CD4-positive, CD25-positive, alpha-beta regulatory T cell (primary cell): ENCODE data around the gene LMBRD2. TPM values are rescaled to one million over a fixed set of nuclear protein-coding genes. Genes with fewer than 3 reads are reported as not detected.
A peak's percentile ranks its signal among the peaks of the same experiment; 100 is the strongest.

Experiments used
- ATAC-seq, 2 donors: fragments of 150-1000 bp; cut with Tn5 transposase; one replicate each; pipeline ENCODE4 v1.10.0; 2021; ENCODE audit warnings: low read depth in 2 of 2, moderate number of reproducible peaks in 2 of 2, moderate library complexity in 1 of 2
- DNase-seq, 3 donors: peaks; one replicate each; pipeline versions ENCODE4 v3.0.0 to v3.0.0-alpha.2; 2012 to 2022; ENCODE audit warnings: mixed read lengths in 1 of 3
- H3K27ac ChIP-seq: one replicate; pipeline ENCODE4 v1.7.0; 2013; ENCODE audit warnings: mild to moderate bottlenecking, low read length; ENCODE audit not compliant: insufficient read depth, poor library complexity, severe bottlenecking
- H3K27me3 ChIP-seq: one replicate; pipeline ENCODE4 v1.7.0; 2013; ENCODE audit warnings: low read length; ENCODE audit not compliant: control insufficient read depth, insufficient read depth
- H3K36me3 ChIP-seq: one replicate; pipeline ENCODE4 v1.7.0; 2013; ENCODE audit warnings: mild to moderate bottlenecking, low read length, moderate library complexity; ENCODE audit not compliant: control insufficient read depth, insufficient read depth
- H3K4me1 ChIP-seq: 2 replicates; pipeline ENCODE4 v1.7.0; 2013; ENCODE audit warnings: mild to moderate bottlenecking, low read length; ENCODE audit not compliant: insufficient read depth, control insufficient read depth, poor library complexity, severe bottlenecking
- H3K4me3 ChIP-seq: one replicate; pipeline ENCODE4 v1.7.0; 2013; ENCODE audit warnings: low read depth, mild to moderate bottlenecking, low read length, moderate library complexity
- H3K9me3 ChIP-seq, 2 experiments: 1 replicate in 1 of 2; 2 replicates in 1 of 2; pipeline ENCODE4 v1.7.0; 2013; ENCODE audit warnings: low read length in 2 of 2, mild to moderate bottlenecking in 1 of 2, moderate library complexity in 1 of 2; ENCODE audit not compliant: control insufficient read depth in 2 of 2
- H3K27ac Mint-ChIP-seq, 3 donors: one replicate each; pipeline ENCODE4 v1.8.0; 2020 to 2022; ENCODE audit warnings: mild to moderate bottlenecking in 3 of 3, mixed read lengths in 3 of 3, moderate library complexity in 2 of 3
- H3K27me3 Mint-ChIP-seq: one replicate; pipeline ENCODE4 v1.8.0; 2022; ENCODE audit warnings: mild to moderate bottlenecking, mixed read lengths
- H3K36me3 Mint-ChIP-seq: one replicate; pipeline ENCODE4 v1.8.0; 2020; ENCODE audit warnings: mixed read lengths
- H3K4me1 Mint-ChIP-seq, 4 donors: one replicate each; pipeline ENCODE4 v1.8.0; 2020 to 2022; ENCODE audit warnings: mixed read lengths in 4 of 4, mild to moderate bottlenecking in 1 of 4
- H3K4me3 Mint-ChIP-seq, 4 donors: one replicate each; pipeline ENCODE4 v1.8.0; 2020 to 2022; ENCODE audit warnings: mild to moderate bottlenecking in 4 of 4, mixed read lengths in 4 of 4, moderate library complexity in 3 of 4
- H3K9me3 Mint-ChIP-seq, 7 donors: one replicate each; pipeline ENCODE4 v1.8.0; 2020 to 2022; ENCODE audit warnings: mixed read lengths in 7 of 7, mild to moderate bottlenecking in 3 of 7, moderate library complexity in 2 of 7
- polyA plus RNA-seq, 4 donors: library from polyadenylated mRNA; unstranded; fragments of 300-500 nt; fragmentation: Illumina TruSeq; gene quantifications; one replicate each; pipeline ENCODE4 v1.2.3, GENCODE V29; 2021
- total RNA-seq: library from RNA; stranded (reverse); gene quantifications from one replicate; pipeline ENCODE4 v1.2.3, GENCODE V29; 2022

LMBRD2 gene
- total and polyA plus RNA-seq, 5 donors from 2014 or later: 2.5 to 11.0 (median 4.6) TPM

- Mint-ChIP-seq H3K4me1 (peaks cover 27 to 51% (median 40%) of the 10 kb centered on the region in 4 donors), H3K27me3 (no peaks in the 10 kb centered on the region), H3K36me3 (peaks cover 75% of the 10 kb centered on the region), H3K27ac (peak overlapping the region in 1 of 3 donors; percentile 26), H3K4me3 (no peak overlapping the region), H3K9me3 (no peaks in the 10 kb centered on the region)
- no peaks in the 10 kb centered on the region for H3K9me3 ChIP-seq
- peaks cover 70% of the 10 kb centered on the region for H3K36me3 ChIP-seq
- no peak overlapping the region for H3K4me3 ChIP-seq
- no peaks in the 10 kb centered on the region for H3K27me3 ChIP-seq
- no peak for ATAC-seq
- no peaks in the 10 kb centered on the region for H3K4me1 ChIP-seq
- DNase-seq: peak in 1 of 3 donors; percentile 22
- H3K27ac ChIP-seq: no peak overlapping the region
These were observed 9.7 kb upstream of the LMBRD2 start for GRCh38 chr5:36161361-36161760.

GRCh38 chr5:36160617-36161016, 8.9 kb upstream of the LMBRD2 start:
- Histone ChIP-seq H3K9me3 (no peaks in the 10 kb centered on the region), H3K36me3 (peaks cover 73% of the 10 kb centered on the region), H3K27ac (no peak overlapping the region), H3K4me1 (no peaks in the 10 kb centered on the region), H3K4me3 (no peak overlapping the region), H3K27me3 (no peaks in the 10 kb centered on the region)
- Mint-ChIP-seq H3K4me3 (no peak overlapping the region), H3K9me3 (no peaks in the 10 kb centered on the region), H3K27me3 (no peaks in the 10 kb centered on the region), H3K4me1 (peaks cover 32 to 55% (median 40%) of the 10 kb centered on the region in 4 donors), H3K36me3 (peaks cover 78% of the 10 kb centered on the region), H3K27ac (peak overlapping the region in 2 of 3 donors; percentile 9 to 58)
- ATAC-seq: no peak
- no peak for DNase-seq

GRCh38 chr5:36158144-36158543, 6.5 kb upstream of the LMBRD2 start:
- Histone ChIP-seq H3K36me3 (peaks cover 59% of the 10 kb centered on the region), H3K27me3 (no peaks in the 10 kb centered on the region), H3K9me3 (no peaks in the 10 kb centered on the region), H3K4me1 (peaks cover 12% of the 10 kb centered on the region), H3K27ac (no peak overlapping the region), H3K4me3 (no peak overlapping the region)
- DNase-seq (no peak), ATAC-seq (no peak)
- Mint-ChIP-seq H3K27me3 (no peaks in the 10 kb centered on the region), H3K9me3 (no peaks in the 10 kb centered on the region), H3K36me3 (peaks cover 73% of the 10 kb centered on the region), H3K27ac (peak overlapping the region in 1 of 3 donors; percentile 62), H3K4me3 (peak overlapping the region in 1 of 4 donors; percentile 5), H3K4me1 (peaks cover 43 to 71% (median 52%) of the 10 kb centered on the region in 4 donors)

- H3K36me3 ChIP-seq: peaks cover 46% of the 10 kb centered on the region
- no peaks in the 10 kb centered on the region for H3K9me3 ChIP-seq
- no peak overlapping the region for H3K4me3 Mint-ChIP-seq
- no peak overlapping the region for H3K27ac Mint-ChIP-seq
- no peaks in the 10 kb centered on the region for H3K9me3 Mint-ChIP-seq
- peaks cover 58% of the 10 kb centered on the region for H3K36me3 Mint-ChIP-seq
- H3K4me1 ChIP-seq: peaks cover 22% of the 10 kb centered on the region
- H3K4me1 Mint-ChIP-seq: peaks cover 38 to 81% (median 58%) of the 10 kb centered on the region in 4 donors
- no peaks in the 10 kb centered on the region for H3K27me3 Mint-ChIP-seq
- H3K27ac ChIP-seq: no peak overlapping the region
- DNase-seq (no peak), ATAC-seq (no peak)
- H3K27me3 ChIP-seq: no peaks in the 10 kb centered on the region
- H3K4me3 ChIP-seq: no peak overlapping the region
These were observed 4.9 kb upstream of the LMBRD2 start for GRCh38 chr5:36156619-36157018.

DNA sequence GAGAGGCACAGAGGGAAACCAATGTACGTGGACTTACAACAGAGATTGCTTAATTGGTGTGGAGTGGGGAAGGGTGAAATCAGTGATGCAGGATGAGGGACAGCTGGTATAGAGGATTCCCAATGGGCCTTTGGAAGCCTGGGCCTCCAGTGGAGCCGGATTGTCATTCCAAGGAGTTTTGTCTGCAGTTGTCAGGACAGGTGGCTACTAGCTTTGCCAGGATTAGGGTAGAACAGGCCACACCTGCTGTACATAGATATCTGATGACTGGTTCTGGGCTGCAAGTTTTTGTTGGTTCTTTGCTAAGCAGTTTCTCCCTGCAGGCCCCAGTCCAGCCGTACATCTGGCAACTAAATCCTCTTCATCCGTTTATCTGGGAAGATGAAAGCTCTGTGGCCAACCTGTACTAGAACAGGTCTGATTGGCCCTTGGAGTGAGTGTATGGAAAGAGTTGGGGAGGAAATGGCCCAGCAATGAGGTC, 4.5 kb upstream of the LMBRD2 start:
- Mint-ChIP-seq H3K27ac (no peak overlapping the region), H3K4me3 (no peak overlapping the region), H3K27me3 (no peaks in the 10 kb centered on the region), H3K9me3 (no peaks in the 10 kb centered on the region), H3K4me1 (peaks cover 33 to 77% (median 56%) of the 10 kb centered on the region in 4 donors), H3K36me3 (peaks cover 53% of the 10 kb centered on the region)
- peaks cover 42% of the 10 kb centered on the region for H3K36me3 ChIP-seq
- no peak overlapping the region for H3K27ac ChIP-seq
- no peak overlapping the region for H3K4me3 ChIP-seq
- H3K9me3 ChIP-seq: no peaks in the 10 kb centered on the region
- ATAC-seq: no peak
- no peaks in the 10 kb centered on the region for H3K27me3 ChIP-seq
- peaks cover 24% of the 10 kb centered on the region for H3K4me1 ChIP-seq
- DNase-seq: no peak

DNA sequence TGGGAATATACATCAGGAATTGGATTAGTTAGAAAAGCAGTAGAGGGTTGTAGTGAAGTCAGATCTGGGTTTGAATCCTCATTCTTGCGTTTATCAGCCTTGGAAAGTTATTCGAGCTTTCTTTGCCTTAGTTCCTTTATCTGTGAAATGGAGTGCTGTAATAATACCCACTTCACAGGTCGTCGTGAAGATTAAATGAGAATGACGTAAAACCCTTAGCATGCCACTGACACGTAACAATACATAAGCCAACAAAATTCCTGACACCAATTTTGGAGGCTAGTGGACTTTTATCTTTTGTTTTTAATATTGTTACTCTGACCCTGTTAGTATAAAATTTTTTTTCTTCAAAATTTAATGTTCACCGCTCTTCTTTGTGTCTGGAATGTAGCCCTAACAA, 3.6 kb upstream of the LMBRD2 start:
- ATAC-seq (no peak), DNase-seq (no peak)
- Histone ChIP-seq H3K4me3 (no peak overlapping the region), H3K9me3 (no peaks in the 10 kb centered on the region), H3K27ac (no peak overlapping the region), H3K4me1 (peaks cover 32% of the 10 kb centered on the region), H3K27me3 (no peaks in the 10 kb centered on the region), H3K36me3 (peaks cover 37% of the 10 kb centered on the region)
- no peaks in the 10 kb centered on the region for H3K9me3 Mint-ChIP-seq
- peaks cover 49% of the 10 kb centered on the region for H3K36me3 Mint-ChIP-seq
- H3K4me1 Mint-ChIP-seq: peaks cover 37 to 80% (median 58%) of the 10 kb centered on the region in 4 donors
- H3K27me3 Mint-ChIP-seq: no peaks in the 10 kb centered on the region
- H3K27ac Mint-ChIP-seq: no peak overlapping the region
- peak overlapping the region in 1 of 4 donors; percentile 38 for H3K4me3 Mint-ChIP-seq

- Histone ChIP-seq H3K27ac (no peak overlapping the region), H3K27me3 (no peaks in the 10 kb centered on the region), H3K9me3 (no peaks in the 10 kb centered on the region), H3K36me3 (peaks cover 30% of the 10 kb centered on the region), H3K4me1 (peaks cover 37% of the 10 kb centered on the region), H3K4me3 (no peak overlapping the region)
- Mint-ChIP-seq H3K4me3 (peak overlapping the region; percentile 42 to 95 (median 63)), H3K4me1 (peaks cover 43 to 83% (median 63%) of the 10 kb centered on the region in 4 donors), H3K27ac (peak overlapping the region; percentile 24 to 52 (median 50)), H3K27me3 (no peaks in the 10 kb centered on the region), H3K36me3 (peaks cover 42% of the 10 kb centered on the region), H3K9me3 (no peaks in the 10 kb centered on the region)
- DNase-seq (no peak), ATAC-seq (no peak)
These were observed 2.0 kb upstream of the LMBRD2 start for GRCh38 chr5:36153726-36154125.

DNA sequence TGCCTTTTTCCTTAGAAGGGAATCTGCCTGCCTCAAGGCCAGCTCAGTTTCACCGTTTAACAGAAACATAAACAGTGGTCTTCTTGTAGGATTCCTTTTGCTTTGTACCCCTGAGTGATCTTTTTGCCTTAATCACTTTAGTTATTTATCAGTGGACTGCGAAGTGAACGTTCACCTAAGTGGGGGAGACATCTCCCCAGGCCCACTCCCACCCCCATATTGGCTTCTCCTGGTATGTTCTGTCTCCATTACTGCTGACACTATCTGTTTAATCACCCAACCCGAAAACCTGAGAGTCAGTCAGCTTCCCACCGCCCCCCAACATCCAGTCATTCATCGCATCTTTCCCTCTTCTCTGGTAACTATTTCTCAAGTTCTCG, 1.6 kb upstream of the LMBRD2 start:
- H3K4me3 ChIP-seq: no peak overlapping the region
- H3K36me3 ChIP-seq: peaks cover 27% of the 10 kb centered on the region
- ATAC-seq (no peak), DNase-seq (no peak)
- no peak overlapping the region for H3K27ac ChIP-seq
- no peaks in the 10 kb centered on the region for H3K9me3 Mint-ChIP-seq
- peak overlapping the region; percentile 24 to 52 (median 50) for H3K27ac Mint-ChIP-seq
- peaks cover 46 to 82% (median 64%) of the 10 kb centered on the region in 4 donors for H3K4me1 Mint-ChIP-seq
- peaks cover 38% of the 10 kb centered on the region for H3K36me3 Mint-ChIP-seq
- no peaks in the 10 kb centered on the region for H3K27me3 ChIP-seq
- H3K4me3 Mint-ChIP-seq: peak overlapping the region; percentile 42 to 95 (median 63)
- no peaks in the 10 kb centered on the region for H3K9me3 ChIP-seq
- peaks cover 42% of the 10 kb centered on the region for H3K4me1 ChIP-seq
- H3K27me3 Mint-ChIP-seq: no peaks in the 10 kb centered on the region
